Lung (tissue), 13 donors: ENCODE results near the gene TEKT1. TPM values are rescaled to one million over a fixed set of nuclear protein-coding genes. Genes with fewer than 3 reads are reported as not detected.

Experiments
- ATAC-seq: fragments of 200-7000 bp; cut with Tn5 transposase; one replicate; pipeline ENCODE4 v1.9.1; 2020; ENCODE audit warnings: moderate number of reproducible peaks; ENCODE audit not compliant: insufficient read depth, low FRiP score
- DNase-seq, 3 donors: peaks; one replicate each; pipeline ENCODE4 v3.0.0-alpha.2; 2013 to 2017
- H3K27ac ChIP-seq, 2 donors: one replicate each; pipeline ENCODE4 v1.5.1; 2013; ENCODE audit warnings: mild to moderate bottlenecking in 2 of 2, moderate library complexity in 2 of 2, control low read depth in 1 of 2, inconsistent platforms in 1 of 2, low read depth in 1 of 2, low read length in 1 of 2
- H3K27me3 ChIP-seq, 3 donors: one replicate each; pipeline ENCODE4 v1.5.1; 2013; ENCODE audit warnings: low read length in 2 of 3; ENCODE audit not compliant: control insufficient read depth in 3 of 3, insufficient read depth in 3 of 3
- H3K36me3 ChIP-seq, 4 donors: one replicate each; pipeline ENCODE4 v1.5.1; 2013; ENCODE audit warnings: low read length in 4 of 4, mild to moderate bottlenecking in 1 of 4, moderate library complexity in 1 of 4; ENCODE audit not compliant: control insufficient read depth in 4 of 4, insufficient read depth in 4 of 4
- H3K4me1 ChIP-seq, 5 donors: one replicate each; pipeline ENCODE4 v1.5.1; 2013; ENCODE audit warnings: low read length in 5 of 5, mild to moderate bottlenecking in 2 of 5, moderate library complexity in 1 of 5; ENCODE audit not compliant: control insufficient read depth in 5 of 5, insufficient read depth in 5 of 5
- H3K4me3 ChIP-seq: one replicate; pipeline ENCODE4 v1.5.1; 2013; ENCODE audit warnings: mild to moderate bottlenecking, control low read depth, moderate library complexity
- H3K9ac ChIP-seq, 2 donors: one replicate each; pipeline ENCODE4 v1.5.1; 2013; ENCODE audit warnings: low read length in 2 of 2, control low read depth in 1 of 2; ENCODE audit not compliant: insufficient read depth in 1 of 2
- H3K9me3 ChIP-seq, 4 donors: one replicate each; pipeline ENCODE4 v1.5.1; 2013; ENCODE audit warnings: low read length in 3 of 4, mild to moderate bottlenecking in 1 of 4, moderate library complexity in 1 of 4; ENCODE audit not compliant: control insufficient read depth in 4 of 4, insufficient read depth in 3 of 4
- CTCF ChIP-seq: IDR thresholded peaks from 2 replicates; pipeline ENCODE4 v1.5.1; 2012; ENCODE audit warnings: mild to moderate bottlenecking; ENCODE audit errors: control extremely low read depth, extremely low read depth
- WGBS, 2 donors: extraction: QIAGEN DNeasy Blood & Tissue Kit; methylation state at CpG; one replicate each; pipeline ENCODE4 v1.1.7; 2013; 5-methylcytosine and 5-hydroxymethylcytosine counted together
- polyA plus RNA-seq, 2 donors: library from polyadenylated mRNA; stranded (reverse); fragments of 200-250 nt; gene quantifications; one replicate each; pipeline ENCODE4 v1.2.1, GENCODE V29; 2013
- small RNA-seq: library from RNA; depleted of rRNA; stranded (forward); fragments of <200 nt; gene quantifications from one replicate; pipeline ENCODE3, GENCODE V24; 2014; ENCODE audit warnings: low replicate concordance
- total RNA-seq, 2 donors: library from RNA; depleted of rRNA in 1 of 2; stranded (reverse); fragments of >200 nt in 1 of 2; gene quantifications; one replicate each; pipeline ENCODE4 v1.2.1, GENCODE V29; 2014 to 2021
- donor health status: control.
- donor health status: control.
- donor health status: Bipolar disorder and iron deficiency.
- donor health status: healthy.
- donor health status: DM: yes; HTN: yes; CAD: no.

Gene TEKT1
- total and polyA plus RNA-seq, 4 donors: 9.3 to 24.8 (median 14.9) TPM

- Histone ChIP-seq H3K27ac (peak overlapping the region; percentile 81 to 90), H3K9me3 (no peaks in the 10 kb centered on the region), H3K36me3 (no peaks in the 10 kb centered on the region), H3K4me1 (peaks cover 0 to 36% (median 5%) of the 10 kb centered on the region in 5 donors), H3K4me3 (no peak overlapping the region), H3K27me3 (no peaks in the 10 kb centered on the region), H3K9ac (no peak overlapping the region)
- TF ChIP-seq CTCF: no peak
- DNase-seq (peak; percentile 42 to 86 (median 76)), ATAC-seq (peak; percentile 70)
- 22 to 28% methylated on average over 7 of the region's 7 CpGs for WGBS, 2 donors
Measured at GRCh38 chr17:6752068-6752909, 79.2 kb downstream of the TEKT1 start.

- H3K4me3 ChIP-seq: no peak overlapping the region
- TF ChIP-seq CTCF: no peak
- H3K9me3 ChIP-seq: no peaks in the 10 kb centered on the region
- no peak overlapping the region for H3K9ac ChIP-seq
- no peak for ATAC-seq
- WGBS, 2 donors: 83 to 85% methylated on average over 6 of the region's 6 CpGs
- no peaks in the 10 kb centered on the region for H3K27me3 ChIP-seq
- DNase-seq: no peak
- H3K4me1 ChIP-seq: peaks cover 0 to 19% (median 2%) of the 10 kb centered on the region in 5 donors
- H3K27ac ChIP-seq: no peak overlapping the region
- H3K36me3 ChIP-seq: no peaks in the 10 kb centered on the region
Measured at GRCh38 chr17:6749519-6749918, 82.0 kb downstream of the TEKT1 start.

- peaks cover 0 to 17% (median 2%) of the 10 kb centered on the region in 5 donors for H3K4me1 ChIP-seq
- H3K9ac ChIP-seq: no peak overlapping the region
- H3K27ac ChIP-seq: no peak overlapping the region
- ATAC-seq: no peak
- H3K9me3 ChIP-seq: no peaks in the 10 kb centered on the region
- no peaks in the 10 kb centered on the region for H3K27me3 ChIP-seq
- H3K4me3 ChIP-seq: no peak overlapping the region
- no peak for DNase-seq
- TF ChIP-seq CTCF: no peak
- H3K36me3 ChIP-seq: no peaks in the 10 kb centered on the region
Measured at GRCh38 chr17:6748617-6749016, 82.9 kb downstream of the TEKT1 start.

Small RNA genes within 50 kb of the gene (small RNA-seq; reads per million reads assigned to genes)
- not detected for gene AC004706.2

Other genes with a start within 250 kb of the TEKT1 start
- gene KIAA0753, start 191.0 kb downstream of the TEKT1 start, total RNA-seq: 10 to 100 TPM; 19.0 to 31.9 TPM
- gene KIAA0753, start 191.0 kb downstream of the TEKT1 start, polyA plus RNA-seq: 1 to 10 TPM; 5.3 to 6.7 TPM
- gene TXNDC17, start 190.7 kb downstream of the TEKT1 start, total RNA-seq: 10 to 100 TPM; 33.1 to 78.1 TPM
- 100 to 1,000 TPM; 186 to 255 TPM for gene TXNDC17, start 190.7 kb downstream of the TEKT1 start, polyA plus RNA-seq
- 10 to 100 TPM; 16.6 to 18.1 TPM for gene MED31, start 180.1 kb downstream of the TEKT1 start, total RNA-seq
- gene MED31, start 180.1 kb downstream of the TEKT1 start, polyA plus RNA-seq: 10 to 100 TPM; 20.4 to 27.7 TPM
- gene C17orf100, start 180.0 kb downstream of the TEKT1 start, total RNA-seq: 1 to 10 TPM; 1.5 to 2.4 TPM
- gene C17orf100, start 180.0 kb downstream of the TEKT1 start, polyA plus RNA-seq: 1 to 10 TPM; 1.6 to 3.6 TPM
- under 1 TPM in 1 of 2 donors, not detected in 1; 0.18 TPM for gene SLC13A5, start 118.4 kb downstream of the TEKT1 start, total RNA-seq
- not detected for gene SLC13A5, start 118.4 kb downstream of the TEKT1 start, polyA plus RNA-seq
- gene XAF1, start 75.7 kb downstream of the TEKT1 start, total RNA-seq: 10 to 100 TPM; 30.3 to 38.3 TPM
- 10 to 100 TPM; 25.3 to 33.2 TPM for gene XAF1, start 75.7 kb downstream of the TEKT1 start, polyA plus RNA-seq
- gene FBXO39, start 55.5 kb downstream of the TEKT1 start, total RNA-seq: not detected
- under 1 TPM in 1 of 2 donors, not detected in 1; 0.32 TPM for gene FBXO39, start 55.5 kb downstream of the TEKT1 start, polyA plus RNA-seq
- gene ALOX12, start 164.3 kb upstream of the TEKT1 start, total RNA-seq: under 1 TPM; 0.21 to 0.68 TPM
- gene ALOX12, start 164.3 kb upstream of the TEKT1 start, polyA plus RNA-seq: under 1 TPM; 0.22 to 0.95 TPM
- 100 to 1,000 TPM; 118 to 270 TPM for gene RNASEK, start 180.9 kb upstream of the TEKT1 start, total RNA-seq
- gene RNASEK, start 180.9 kb upstream of the TEKT1 start, polyA plus RNA-seq: 100 to 1,000 TPM; 528 to 550 TPM
- 10 to 100 TPM; 15.6 to 55.6 TPM for gene BCL6B, start 191.3 kb upstream of the TEKT1 start, total RNA-seq
- 10 to 100 TPM; 14.5 to 15.4 TPM for gene BCL6B, start 191.3 kb upstream of the TEKT1 start, polyA plus RNA-seq
- gene SLC16A13, start 204.3 kb upstream of the TEKT1 start, total RNA-seq: 10 to 100 TPM in 1 of 2 donors, 1 to 10 TPM in 1; 1.3 to 23.6 TPM
- 1 to 10 TPM; 4.8 to 7.9 TPM for gene SLC16A13, start 204.3 kb upstream of the TEKT1 start, polyA plus RNA-seq
- 1 to 10 TPM; 5.5 to 7.5 TPM for gene SLC16A11, start 212.4 kb upstream of the TEKT1 start, total RNA-seq
- gene SLC16A11, start 212.4 kb upstream of the TEKT1 start, polyA plus RNA-seq: 1 to 10 TPM; 1.9 to 8.9 TPM
- 1 to 10 TPM; 3.7 to 5.2 TPM for gene CLEC10A, start 248.5 kb upstream of the TEKT1 start, total RNA-seq
- gene CLEC10A, start 248.5 kb upstream of the TEKT1 start, polyA plus RNA-seq: 10 to 100 TPM; 12.7 to 18.4 TPM